Muscle layer of colon (tissue), 2 donors: ENCODE data around the gene F13A1.

ENCODE experiments used
- H3K27ac ChIP-seq: one replicate; pipeline ENCODE4 v1.7.0; 2013; ENCODE audit warnings: low read depth, mild to moderate bottlenecking, low read length, moderate library complexity
- H3K27me3 ChIP-seq, 2 donors: one replicate each; pipeline ENCODE4 v1.7.0; 2013; ENCODE audit warnings: low read length in 2 of 2, mild to moderate bottlenecking in 2 of 2; ENCODE audit not compliant: insufficient read depth in 2 of 2, control insufficient read depth in 1 of 2
- H3K36me3 ChIP-seq: one replicate; pipeline ENCODE4 v1.7.0; 2013; ENCODE audit warnings: mild to moderate bottlenecking, low read length; ENCODE audit not compliant: insufficient read depth
- H3K4me1 ChIP-seq: one replicate; pipeline ENCODE4 v1.7.0; 2013; ENCODE audit warnings: mild to moderate bottlenecking, low read length; ENCODE audit not compliant: insufficient read depth
- H3K4me3 ChIP-seq, 2 donors: one replicate each; pipeline ENCODE4 v1.7.0; 2013; ENCODE audit warnings: low read length in 2 of 2, low read depth in 1 of 2, mild to moderate bottlenecking in 1 of 2, moderate library complexity in 1 of 2
- H3K9ac ChIP-seq: one replicate; pipeline ENCODE4 v1.7.0; 2013; ENCODE audit warnings: low read length
- H3K9me3 ChIP-seq: one replicate; pipeline ENCODE4 v1.7.0; 2013; ENCODE audit warnings: mild to moderate bottlenecking, low read length
- donor health status: abdominal sarcoma.
- donor health status: Adenocarcinoma of cecum.

F13A1 gene

GRCh38 chr6:6236730-6237469 lies 83.6 kb downstream of the F13A1 start:
- Histone ChIP-seq H3K9me3 (no peaks in the 10 kb centered on the region), H3K27ac (no peak overlapping the region), H3K4me1 (no peaks in the 10 kb centered on the region), H3K36me3 (no peaks in the 10 kb centered on the region), H3K27me3 (no peaks in the 10 kb centered on the region), H3K4me3 (no peak overlapping the region), H3K9ac (no peak overlapping the region)

GRCh38 chr6:6235786-6236185 lies 84.7 kb downstream of the F13A1 start:
- Histone ChIP-seq H3K27me3 (no peaks in the 10 kb centered on the region), H3K36me3 (no peaks in the 10 kb centered on the region), H3K9ac (no peak overlapping the region), H3K4me1 (no peaks in the 10 kb centered on the region), H3K4me3 (no peak overlapping the region), H3K27ac (no peak overlapping the region), H3K9me3 (no peaks in the 10 kb centered on the region)

- H3K9me3 ChIP-seq: no peaks in the 10 kb centered on the region
- H3K9ac ChIP-seq: no peak overlapping the region
- H3K4me1 ChIP-seq: no peaks in the 10 kb centered on the region
- no peaks in the 10 kb centered on the region for H3K36me3 ChIP-seq
- H3K27me3 ChIP-seq: no peaks in the 10 kb centered on the region
- no peak overlapping the region for H3K27ac ChIP-seq
- H3K4me3 ChIP-seq: no peak overlapping the region
Measured at GRCh38 chr6:6234963-6235362, 85.5 kb downstream of the F13A1 start.

GRCh38 chr6:6230286-6230685 lies 90.2 kb downstream of the F13A1 start:
- Histone ChIP-seq H3K27ac (no peak overlapping the region), H3K4me3 (no peak overlapping the region), H3K9me3 (no peaks in the 10 kb centered on the region), H3K36me3 (no peaks in the 10 kb centered on the region), H3K9ac (no peak overlapping the region), H3K4me1 (no peaks in the 10 kb centered on the region), H3K27me3 (no peaks in the 10 kb centered on the region)

GRCh38 chr6:6227896-6228295 lies 92.6 kb downstream of the F13A1 start:
- H3K4me3 ChIP-seq: no peak overlapping the region
- H3K9me3 ChIP-seq: no peaks in the 10 kb centered on the region
- H3K27me3 ChIP-seq: no peaks in the 10 kb centered on the region
- H3K36me3 ChIP-seq: no peaks in the 10 kb centered on the region
- no peaks in the 10 kb centered on the region for H3K4me1 ChIP-seq
- H3K9ac ChIP-seq: no peak overlapping the region
- no peak overlapping the region for H3K27ac ChIP-seq

GRCh38 chr6:6225885-6226529 lies 94.5 kb downstream of the F13A1 start:
- Histone ChIP-seq H3K4me1 (no peaks in the 10 kb centered on the region), H3K27ac (no peak overlapping the region), H3K4me3 (no peak overlapping the region), H3K36me3 (no peaks in the 10 kb centered on the region), H3K27me3 (no peaks in the 10 kb centered on the region), H3K9me3 (no peaks in the 10 kb centered on the region), H3K9ac (no peak overlapping the region)

GRCh38 chr6:6224933-6225486 lies 95.5 kb downstream of the F13A1 start:
- no peak overlapping the region for H3K4me3 ChIP-seq
- no peaks in the 10 kb centered on the region for H3K36me3 ChIP-seq
- H3K27me3 ChIP-seq: no peaks in the 10 kb centered on the region
- no peak overlapping the region for H3K9ac ChIP-seq
- H3K4me1 ChIP-seq: no peaks in the 10 kb centered on the region
- H3K9me3 ChIP-seq: no peaks in the 10 kb centered on the region
- no peak overlapping the region for H3K27ac ChIP-seq

- no peaks in the 10 kb centered on the region for H3K27me3 ChIP-seq
- no peak overlapping the region for H3K27ac ChIP-seq
- no peak overlapping the region for H3K9ac ChIP-seq
- H3K36me3 ChIP-seq: no peaks in the 10 kb centered on the region
- no peaks in the 10 kb centered on the region for H3K4me1 ChIP-seq
- H3K4me3 ChIP-seq: no peak overlapping the region
- no peaks in the 10 kb centered on the region for H3K9me3 ChIP-seq
Measured at GRCh38 chr6:6221787-6222535, 98.5 kb downstream of the F13A1 start.

GRCh38 chr6:6220718-6221117 lies 99.7 kb downstream of the F13A1 start:
- Histone ChIP-seq H3K27me3 (no peaks in the 10 kb centered on the region), H3K27ac (no peak overlapping the region), H3K4me1 (no peaks in the 10 kb centered on the region), H3K36me3 (no peaks in the 10 kb centered on the region), H3K4me3 (no peak overlapping the region), H3K9ac (no peak overlapping the region), H3K9me3 (no peaks in the 10 kb centered on the region)

GRCh38 chr6:6219716-6220115 lies 100.7 kb downstream of the F13A1 start:
- H3K9me3 ChIP-seq: no peaks in the 10 kb centered on the region
- H3K4me3 ChIP-seq: no peak overlapping the region
- no peaks in the 10 kb centered on the region for H3K4me1 ChIP-seq
- no peaks in the 10 kb centered on the region for H3K36me3 ChIP-seq
- no peaks in the 10 kb centered on the region for H3K27me3 ChIP-seq
- no peak overlapping the region for H3K27ac ChIP-seq
- H3K9ac ChIP-seq: no peak overlapping the region

GRCh38 chr6:6218759-6219085 lies 101.7 kb downstream of the F13A1 start:
- no peaks in the 10 kb centered on the region for H3K36me3 ChIP-seq

More at GRCh38 chr6:6218759-6219085, 101.7 kb downstream of the F13A1 start:
- H3K9ac ChIP-seq: no peak overlapping the region
- H3K27ac ChIP-seq: no peak overlapping the region
- H3K4me1 ChIP-seq: no peaks in the 10 kb centered on the region
- H3K27me3 ChIP-seq: no peaks in the 10 kb centered on the region
- no peaks in the 10 kb centered on the region for H3K9me3 ChIP-seq
- H3K4me3 ChIP-seq: no peak overlapping the region
